WTC11 (cell line): ENCODE results near the gene CCDC15. TPM values are rescaled to one million over a fixed set of nuclear protein-coding genes. Genes with fewer than 3 reads are reported as not detected.
A peak's percentile ranks its signal among the peaks of the same experiment; 100 is the strongest.

Experiments
- ATAC-seq: fragments of 200-7000 bp; cut with Tn5 transposase; 2 replicates; pipeline ENCODE4 v1.10.0; 2021; ENCODE audit warnings: mild to moderate bottlenecking, moderate library complexity
- Bru-seq: library from RNA; stranded (reverse); fragments of 400-500 nt; gene quantifications from one replicate; lab custom pipeline; 2021; lab: Mats Ljungman, UMichigan
- CTCF ChIA-PET: fragments of 300-600 bp; sonication (Branson Sonifier 250); formaldehyde crosslinking; loops from one replicate; lab custom pipeline; 2021; ENCODE audit warnings: antibody characterized with exemption; lab: Charles Lee
- POLR2A ChIA-PET: fragments of 350-600 bp; sonication (Branson Sonifier 250); formaldehyde crosslinking; loops from one replicate; lab custom pipeline; 2021; ENCODE audit warnings: antibody characterized with exemption; lab: Charles Lee
- DNase-seq: peaks from one replicate; pipeline ENCODE4 v3.0.0; 2021; ENCODE audit warnings: low spot score
- H3K27ac Mint-ChIP-seq: 2 replicates; pipeline ENCODE4 v1.8.0; 2021; ENCODE audit warnings: mixed read lengths
- H3K27me3 Mint-ChIP-seq: 2 replicates; pipeline ENCODE4 v1.8.0; 2021; ENCODE audit warnings: low read depth, mild to moderate bottlenecking, moderate library complexity, mixed read lengths
- H3K36me3 Mint-ChIP-seq: 2 replicates; pipeline ENCODE4 v1.8.0; 2021; ENCODE audit warnings: mixed read lengths
- H3K4me1 Mint-ChIP-seq: 2 replicates; pipeline ENCODE4 v1.8.0; 2022; ENCODE audit warnings: mixed read lengths
- H3K4me3 Mint-ChIP-seq: 2 replicates; pipeline ENCODE4 v1.8.0; 2021; ENCODE audit warnings: mild to moderate bottlenecking, moderate library complexity, mixed read lengths
- H3K9me3 Mint-ChIP-seq: 2 replicates; pipeline ENCODE4 v1.8.0; 2021; ENCODE audit warnings: mixed read lengths
- ARID4B ChIP-seq: sonication (generic); formaldehyde crosslinking; IDR thresholded peaks from 2 replicates; pipeline ENCODE4 v1.8.0; 2023; ENCODE audit warnings: missing genetic modification reagents, mild to moderate bottlenecking, borderline replicate concordance
- ATF1 ChIP-seq: sonication (generic); formaldehyde crosslinking; IDR thresholded peaks from 2 replicates; pipeline ENCODE4 v1.8.1; 2023; ENCODE audit warnings: mild to moderate bottlenecking, moderate library complexity, missing genetic modification reagents
- CREM ChIP-seq: sonication (generic); formaldehyde crosslinking; IDR thresholded peaks from 2 replicates; pipeline ENCODE4 v1.8.1; 2022; ENCODE audit warnings: mild to moderate bottlenecking, missing genetic modification reagents, moderate library complexity
- E2F4 ChIP-seq: sonication (generic); formaldehyde crosslinking; IDR thresholded peaks from 2 replicates; pipeline ENCODE4 v1.8.1; 2022; ENCODE audit warnings: low read depth, mild to moderate bottlenecking, moderate library complexity, missing genetic modification reagents, borderline replicate concordance
- ETV6 ChIP-seq: sonication (generic); formaldehyde crosslinking; IDR thresholded peaks from 2 replicates; pipeline ENCODE4 v1.8.1; 2022; ENCODE audit warnings: mild to moderate bottlenecking, missing genetic modification reagents
- FOXJ3 ChIP-seq: sonication (generic); formaldehyde crosslinking; IDR thresholded peaks from 2 replicates; pipeline ENCODE4 v1.9.0; 2021; ENCODE audit warnings: missing genetic modification reagents, mild to moderate bottlenecking, borderline replicate concordance
- FOXK1 ChIP-seq: sonication (generic); formaldehyde crosslinking; IDR thresholded peaks from 2 replicates; pipeline ENCODE4 v1.8.0; 2022; ENCODE audit warnings: mild to moderate bottlenecking, moderate library complexity, missing genetic modification reagents
- GABPB1 ChIP-seq: sonication (generic); formaldehyde crosslinking; IDR thresholded peaks from 2 replicates; pipeline ENCODE4 v1.8.1; 2023; ENCODE audit warnings: mild to moderate bottlenecking, missing genetic modification reagents
- HMGXB4 ChIP-seq: sonication (generic); formaldehyde crosslinking; IDR thresholded peaks from 2 replicates; pipeline ENCODE4 v1.8.1; 2023; ENCODE audit warnings: mild to moderate bottlenecking, moderate library complexity, missing genetic modification reagents
- JAZF1 ChIP-seq: fragments of 250-450 bp; sonication (Bioruptor Pico); IDR thresholded peaks from 2 replicates; pipeline ENCODE4 v1.9.0; 2021; ENCODE audit warnings: moderate library complexity, mild to moderate bottlenecking, inconsistent platforms
- JUN ChIP-seq: sonication (generic); formaldehyde crosslinking; IDR thresholded peaks from 2 replicates; pipeline ENCODE4 v1.8.0; 2023; ENCODE audit warnings: mild to moderate bottlenecking, missing genetic modification reagents
- KAT7 ChIP-seq: sonication (generic); formaldehyde crosslinking; IDR thresholded peaks from 2 replicates; pipeline ENCODE4 v1.8.1; 2023; ENCODE audit warnings: missing genetic modification reagents, mild to moderate bottlenecking, borderline replicate concordance
- MAX ChIP-seq: sonication (generic); formaldehyde crosslinking; IDR thresholded peaks from 2 replicates; pipeline ENCODE4 v1.8.0; 2022; ENCODE audit warnings: mild to moderate bottlenecking, missing genetic modification reagents
- MXD4 ChIP-seq: fragments of 250-450 bp; sonication (Bioruptor Pico); IDR thresholded peaks from 2 replicates; pipeline ENCODE4 v1.8.0; 2021; ENCODE audit warnings: mild to moderate bottlenecking, moderate library complexity, borderline replicate concordance
- MYBL2 ChIP-seq: sonication (generic); formaldehyde crosslinking; IDR thresholded peaks from 2 replicates; pipeline ENCODE4 v1.8.1; 2023; ENCODE audit warnings: mild to moderate bottlenecking, moderate library complexity, missing genetic modification reagents
- NFYB ChIP-seq: sonication (generic); formaldehyde crosslinking; conservative IDR thresholded peaks from 2 replicates; pipeline ENCODE4 v1.8.0; 2022; ENCODE audit warnings: low read depth, missing genetic modification reagents
- NR1H2 ChIP-seq: sonication (generic); formaldehyde crosslinking; IDR thresholded peaks from 2 replicates; pipeline ENCODE4 v1.9.0; 2021; ENCODE audit warnings: mild to moderate bottlenecking, moderate library complexity, missing genetic modification reagents
- NR2C2 ChIP-seq: sonication (generic); formaldehyde crosslinking; IDR thresholded peaks from 2 replicates; pipeline ENCODE4 v1.8.0; 2022; ENCODE audit warnings: mild to moderate bottlenecking, missing genetic modification reagents
- PREB ChIP-seq: sonication (generic); formaldehyde crosslinking; IDR thresholded peaks from 2 replicates; pipeline ENCODE4 v1.8.1; 2022; ENCODE audit warnings: mild to moderate bottlenecking, missing genetic modification reagents, moderate library complexity, borderline replicate concordance
- SOX15 ChIP-seq: fragments of 250-450 bp; sonication (Bioruptor Pico); IDR thresholded peaks from 2 replicates; pipeline ENCODE4 v1.9.0; 2021; ENCODE audit warnings: mild to moderate bottlenecking
- SP1 ChIP-seq: sonication (generic); formaldehyde crosslinking; conservative IDR thresholded peaks from 2 replicates; pipeline ENCODE4 v1.8.1; 2022; ENCODE audit warnings: missing genetic modification reagents
- USF1 ChIP-seq: sonication (generic); formaldehyde crosslinking; IDR thresholded peaks from 2 replicates; pipeline ENCODE4 v1.8.0; 2022; ENCODE audit warnings: mild to moderate bottlenecking, missing genetic modification reagents
- USF2 ChIP-seq: sonication (generic); formaldehyde crosslinking; IDR thresholded peaks from 2 replicates; pipeline ENCODE4 v1.8.1; 2023; ENCODE audit warnings: mild to moderate bottlenecking, missing genetic modification reagents, moderate library complexity
- ZBTB43 ChIP-seq: sonication (generic); formaldehyde crosslinking; IDR thresholded peaks from 2 replicates; pipeline ENCODE4 v1.8.1; 2023; ENCODE audit warnings: mild to moderate bottlenecking, missing genetic modification reagents
- long read RNA-seq, 3 experiments: library from RNA in 1 of 3; library from capped mRNA in 1 of 3; library from polyadenylated mRNA in 1 of 3; unstranded in 2 of 3; stranded (forward) in 1 of 3; transcript quantifications; one replicate each; pipeline ENCODE4 v2.0.0, GENCODE V29; 2021
- total RNA-seq: library from RNA; stranded (reverse); gene quantifications from 3 replicates; pipeline ENCODE4 v1.2.3, GENCODE V29; 2021

Gene CCDC15
- total RNA-seq (2.1 to 2.6 TPM (median 2.4 TPM) in 3 replicates), Bru-seq, nascent RNA (percentile 49 among the genes with signal in this experiment)
- long read RNA-seq, experiment 1, partial matches to known transcripts, result 3 of 16 reads
- long read RNA-seq, experiment 1, other reads (novel, unspliced or antisense), result 9 of 16 reads
- long read RNA-seq, experiment 2, partial matches to known transcripts, result 2 of 4 reads
- long read RNA-seq, experiment 2, other reads (novel, unspliced or antisense), result 2 of 4 reads
- long read RNA-seq, experiment 3, result 0 reads

GRCh38 chr11:124953753-124954589 is at the start of gene CCDC15:
Gene CCDC15, plus strand, starts transcription at chr11:124954202. Its CDS starts 531 bp downstream, at chr11:124954733.
- DNase-seq (peak; percentile 98), ATAC-seq (peak; percentile 99)
- no peak within 1 kb of the TSS for H3K4me3 Mint-ChIP-seq
- no peak within 1 kb of the TSS for H3K27ac Mint-ChIP-seq
- no peaks in the 10 kb centered on the region; the same call in 1 of the 2 replicates for H3K27me3 Mint-ChIP-seq
- H3K4me1 Mint-ChIP-seq, result no peaks in the 10 kb centered on the region
- CTCF ChIA-PET, result interaction anchor here (0.6 to 1.8 kb wide), 20 partner anchors 13 to 499 kb away, joined by 3 to 29 read pairs (median 4); partner anchors contain the start of gene ROBO4
- H3K36me3 Mint-ChIP-seq, result 0 out of 2 replicates have a peak, but pooled peaks cover 3% of the 10 kb centered on the region
- H3K9me3 Mint-ChIP-seq, result peaks cover 5% of the 10 kb centered on the region
- POLR2A ChIA-PET, result interaction anchor here (0.9 kb wide), 1 partner anchor 109 kb away, joined by 3 read pairs; the partner anchor contains the start of gene SLC37A2
- TF ChIP-seq HMGXB4 (CRISPR knock-in tag), result no peak
- TF ChIP-seq GABPB1 (CRISPR knock-in tag), result peak; percentile 76
- TF ChIP-seq USF1 (CRISPR knock-in tag), result peak; percentile 60; the same call in 1 of the 2 replicates
- TF ChIP-seq PREB (CRISPR knock-in tag), result no peak
- TF ChIP-seq ETV6 (CRISPR knock-in tag), result peak; percentile 71; the same call in 1 of the 2 replicates
- 0 out of 2 replicates have a peak, but pooled peaks have one; percentile 54 for TF ChIP-seq MYBL2
- peak; percentile 51 for TF ChIP-seq NFYB
- no peak for TF ChIP-seq ATF1 (CRISPR knock-in tag)
- no peak for TF ChIP-seq E2F4 (CRISPR knock-in tag)
- TF ChIP-seq ARID4B (CRISPR knock-in tag), result peak; percentile 64; the same call in 1 of the 2 replicates
- TF ChIP-seq ZBTB43 (CRISPR knock-in tag), result no peak
- no peak for TF ChIP-seq SOX15 (CRISPR knock-in tag)
- TF ChIP-seq JUN, result no peak
- TF ChIP-seq NR1H2 (CRISPR knock-in tag), result no peak
- TF ChIP-seq MAX (CRISPR knock-in tag), result peak; percentile 82; the same call in 1 of the 2 replicates
- TF ChIP-seq NR2C2 (CRISPR knock-in tag), result no peak
- TF ChIP-seq FOXK1 (CRISPR knock-in tag), result peak; percentile 81; the same call in 1 of the 2 replicates
- TF ChIP-seq FOXJ3 (CRISPR knock-in tag), result no peak
- TF ChIP-seq JAZF1, result no peak
- TF ChIP-seq MXD4 (CRISPR knock-in tag), result no peak
- peak; percentile 96 for TF ChIP-seq SP1 (CRISPR knock-in tag)
- TF ChIP-seq CREM, result peak; percentile 88
- peak; percentile 50 for TF ChIP-seq USF2 (CRISPR knock-in tag)
- 0 out of 2 replicates have a peak, but pooled peaks have one; percentile 72 for TF ChIP-seq KAT7 (CRISPR knock-in tag)
